HUES6 (cell line): Measurements from ENCODE around the gene SPRED2.

Experiments
- H3K27ac ChIP-seq: 2 replicates; pipeline ENCODE4 v1.7.0; 2013; ENCODE audit warnings: low read depth, mild to moderate bottlenecking, low read length, inconsistent platforms
- H3K27me3 ChIP-seq: 2 replicates; pipeline ENCODE4 v1.6.1; 2013; ENCODE audit warnings: low read length; ENCODE audit not compliant: control insufficient read depth, insufficient read depth
- H3K36me3 ChIP-seq: 2 replicates; pipeline ENCODE4 v1.6.1; 2013; ENCODE audit warnings: low read length; ENCODE audit not compliant: control insufficient read depth, insufficient read depth
- H3K4me1 ChIP-seq: 2 replicates; pipeline ENCODE4 v1.6.1; 2013; ENCODE audit warnings: low read length; ENCODE audit not compliant: control insufficient read depth, insufficient read depth
- H3K4me3 ChIP-seq: 2 replicates; pipeline ENCODE4 v1.5.1; 2013; ENCODE audit warnings: low read depth, low read length
- H3K9ac ChIP-seq: one replicate; pipeline ENCODE4 v1.6.1; 2013; ENCODE audit warnings: mild to moderate bottlenecking, low read length
- H3K9me3 ChIP-seq: 2 replicates; pipeline ENCODE4 v1.6.1; 2013; ENCODE audit warnings: low read depth, low read length; ENCODE audit not compliant: control insufficient read depth, insufficient read depth

SPRED2 gene

GRCh38 chr2:65383541-65384488, 48.6 kb downstream of the SPRED2 start:
- no peaks in the 10 kb centered on the region for H3K9me3 ChIP-seq
- H3K4me1 ChIP-seq: peaks cover 23% of the 10 kb centered on the region
- no peaks in the 10 kb centered on the region for H3K27me3 ChIP-seq
- no peak overlapping the region for H3K4me3 ChIP-seq
- no peak overlapping the region for H3K27ac ChIP-seq
- no peaks in the 10 kb centered on the region for H3K36me3 ChIP-seq
- no peak overlapping the region for H3K9ac ChIP-seq

DNA sequence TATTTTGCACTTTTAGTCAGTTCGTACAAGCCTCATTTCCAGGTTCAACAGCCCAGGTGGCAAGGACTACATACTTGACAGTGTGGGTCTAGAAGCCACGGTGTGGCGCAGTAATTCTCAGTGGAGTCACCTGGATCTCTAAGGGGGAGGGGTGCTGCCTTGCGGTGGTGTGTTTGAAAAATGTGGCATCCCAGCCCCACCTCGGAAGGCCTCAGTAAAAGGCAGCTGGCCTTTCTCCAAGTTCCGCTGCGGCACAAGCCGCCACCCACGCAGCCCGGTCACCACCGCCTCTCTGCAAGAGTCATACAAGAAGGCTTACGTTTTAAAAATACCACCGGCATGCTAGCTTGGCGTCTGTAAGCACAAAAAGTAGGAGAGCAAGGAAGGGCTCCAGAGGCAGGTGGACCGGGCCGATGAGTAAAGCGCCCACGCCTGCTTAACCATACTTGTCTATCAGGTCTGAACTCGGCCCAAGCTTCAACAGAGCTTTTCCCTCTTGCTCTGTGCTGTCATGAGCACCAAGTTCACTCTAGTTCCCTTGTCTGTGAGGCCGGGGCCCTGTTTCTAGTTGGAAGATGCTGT, 49.5 kb downstream of the SPRED2 start:
- H3K9ac ChIP-seq: no peak overlapping the region
- H3K27ac ChIP-seq: no peak overlapping the region
- no peaks in the 10 kb centered on the region for H3K9me3 ChIP-seq
- H3K27me3 ChIP-seq: no peaks in the 10 kb centered on the region
- peaks cover 25% of the 10 kb centered on the region for H3K4me1 ChIP-seq
- no peak overlapping the region for H3K4me3 ChIP-seq
- no peaks in the 10 kb centered on the region for H3K36me3 ChIP-seq

DNA sequence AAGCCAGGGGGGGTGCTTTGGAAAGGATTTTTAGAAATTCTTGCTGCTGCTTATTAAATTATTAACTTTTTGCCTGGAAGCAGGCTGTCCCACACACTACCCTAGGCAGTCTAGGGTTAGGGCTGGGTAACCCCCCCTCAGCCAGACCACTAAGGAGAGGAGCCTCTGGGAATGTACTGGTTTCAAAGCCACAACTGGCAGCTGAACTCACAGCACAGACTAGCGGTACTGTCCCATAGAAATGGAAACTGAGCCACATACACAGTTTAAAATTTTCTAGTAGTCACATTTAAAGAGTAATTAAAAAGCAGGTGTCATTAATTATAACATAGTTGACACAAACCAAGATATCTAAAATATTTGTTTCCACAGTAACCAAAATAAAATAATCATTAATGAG, 50.1 kb downstream of the SPRED2 start:
- no peak overlapping the region for H3K9ac ChIP-seq
- peaks cover 30% of the 10 kb centered on the region for H3K4me1 ChIP-seq
- H3K36me3 ChIP-seq: no peaks in the 10 kb centered on the region
- H3K27me3 ChIP-seq: no peaks in the 10 kb centered on the region
- H3K4me3 ChIP-seq: no peak overlapping the region
- H3K27ac ChIP-seq: no peak overlapping the region
- no peaks in the 10 kb centered on the region for H3K9me3 ChIP-seq

DNA sequence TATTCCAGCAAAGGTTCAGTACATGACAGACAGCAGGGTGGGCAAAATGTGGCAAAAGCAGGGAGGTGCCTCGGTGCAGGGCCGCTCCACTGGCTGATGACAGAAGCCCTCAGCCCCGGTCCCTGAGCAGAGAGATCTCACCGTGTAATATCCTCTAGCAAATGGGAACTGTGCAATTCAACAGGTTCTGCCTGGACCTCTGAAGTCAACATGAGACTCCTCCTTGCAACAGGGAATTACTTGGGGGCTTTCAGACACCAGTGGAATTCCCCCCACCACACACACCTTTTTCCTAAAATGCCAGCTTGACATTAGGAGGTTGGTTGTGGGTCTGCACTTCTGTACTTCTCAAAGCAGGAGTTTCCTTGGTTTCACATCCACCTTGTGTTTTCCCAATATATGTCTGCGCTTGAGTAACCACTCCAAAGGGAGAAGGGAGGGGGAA, 50.8 kb downstream of the SPRED2 start:
- Histone ChIP-seq H3K27me3 (no peaks in the 10 kb centered on the region), H3K9ac (no peak overlapping the region), H3K27ac (no peak overlapping the region), H3K4me3 (no peak overlapping the region), H3K9me3 (no peaks in the 10 kb centered on the region), H3K36me3 (no peaks in the 10 kb centered on the region), H3K4me1 (peaks cover 32% of the 10 kb centered on the region)

GRCh38 chr2:65380255-65380654, 52.1 kb downstream of the SPRED2 start:
- no peak overlapping the region for H3K4me3 ChIP-seq

DNA sequence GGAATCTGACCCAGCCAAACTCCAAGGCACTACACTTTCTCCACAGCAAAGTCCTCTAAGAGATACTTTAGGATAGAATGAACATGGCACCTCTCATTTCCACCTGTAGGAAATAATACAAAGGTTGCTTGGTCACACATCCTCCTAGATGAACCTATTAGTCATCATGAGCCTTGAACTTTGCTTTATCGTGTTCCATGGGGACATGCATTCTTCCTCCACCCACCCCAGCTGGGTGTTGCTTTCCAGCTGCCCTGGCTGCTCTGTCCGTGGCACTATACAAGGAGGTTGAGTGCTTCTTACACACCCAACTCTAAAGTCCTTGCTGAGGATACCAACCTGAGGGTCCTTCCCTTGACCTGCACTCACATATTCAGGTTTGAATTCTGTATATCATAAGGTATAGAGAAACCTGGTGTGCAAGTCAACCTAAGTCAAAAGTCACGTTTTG, 52.7 kb downstream of the SPRED2 start:
- no peaks in the 10 kb centered on the region for H3K36me3 ChIP-seq
- H3K9me3 ChIP-seq: no peaks in the 10 kb centered on the region
- H3K9ac ChIP-seq: no peak overlapping the region
- no peak overlapping the region for H3K27ac ChIP-seq
- H3K4me1 ChIP-seq: peaks cover 38% of the 10 kb centered on the region
- no peak overlapping the region for H3K4me3 ChIP-seq
- H3K27me3 ChIP-seq: no peaks in the 10 kb centered on the region

More at GRCh38 chr2:65380255-65380654, 52.1 kb downstream of the SPRED2 start:
- Histone ChIP-seq H3K9me3 (no peaks in the 10 kb centered on the region), H3K27ac (no peak overlapping the region), H3K36me3 (no peaks in the 10 kb centered on the region), H3K4me1 (peaks cover 36% of the 10 kb centered on the region), H3K27me3 (no peaks in the 10 kb centered on the region), H3K9ac (no peak overlapping the region)

DNA sequence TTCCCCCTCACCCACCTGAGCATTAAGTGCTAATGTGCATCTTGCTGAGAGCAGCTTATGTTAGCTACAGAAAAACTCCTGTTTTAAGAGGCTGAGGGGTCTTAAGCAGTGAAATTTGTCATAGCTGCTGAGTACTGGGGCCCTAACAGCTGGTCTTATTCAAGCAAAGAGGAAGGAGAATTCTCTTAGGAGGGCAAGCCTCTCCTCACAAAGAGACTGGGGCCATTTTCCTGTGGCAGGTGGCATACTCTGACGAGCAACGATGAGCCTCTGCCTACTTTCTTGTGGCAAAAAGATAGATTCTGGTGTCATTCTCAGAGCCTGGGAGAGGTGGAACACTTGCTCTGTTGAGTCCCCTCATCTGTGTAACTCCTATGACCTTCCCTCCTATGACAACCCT, 53.2 kb downstream of the SPRED2 start:
- Histone ChIP-seq H3K9me3 (no peaks in the 10 kb centered on the region), H3K36me3 (no peaks in the 10 kb centered on the region), H3K4me3 (no peak overlapping the region), H3K27ac (no peak overlapping the region), H3K4me1 (peaks cover 41% of the 10 kb centered on the region), H3K9ac (no peak overlapping the region), H3K27me3 (no peaks in the 10 kb centered on the region)

GRCh38 chr2:65378290-65378689, 54.1 kb downstream of the SPRED2 start:
- no peak overlapping the region for H3K9ac ChIP-seq
- no peak overlapping the region for H3K27ac ChIP-seq
- no peak overlapping the region for H3K4me3 ChIP-seq
- H3K36me3 ChIP-seq: no peaks in the 10 kb centered on the region
- no peaks in the 10 kb centered on the region for H3K9me3 ChIP-seq
- no peaks in the 10 kb centered on the region for H3K27me3 ChIP-seq
- peaks cover 35% of the 10 kb centered on the region for H3K4me1 ChIP-seq

DNA sequence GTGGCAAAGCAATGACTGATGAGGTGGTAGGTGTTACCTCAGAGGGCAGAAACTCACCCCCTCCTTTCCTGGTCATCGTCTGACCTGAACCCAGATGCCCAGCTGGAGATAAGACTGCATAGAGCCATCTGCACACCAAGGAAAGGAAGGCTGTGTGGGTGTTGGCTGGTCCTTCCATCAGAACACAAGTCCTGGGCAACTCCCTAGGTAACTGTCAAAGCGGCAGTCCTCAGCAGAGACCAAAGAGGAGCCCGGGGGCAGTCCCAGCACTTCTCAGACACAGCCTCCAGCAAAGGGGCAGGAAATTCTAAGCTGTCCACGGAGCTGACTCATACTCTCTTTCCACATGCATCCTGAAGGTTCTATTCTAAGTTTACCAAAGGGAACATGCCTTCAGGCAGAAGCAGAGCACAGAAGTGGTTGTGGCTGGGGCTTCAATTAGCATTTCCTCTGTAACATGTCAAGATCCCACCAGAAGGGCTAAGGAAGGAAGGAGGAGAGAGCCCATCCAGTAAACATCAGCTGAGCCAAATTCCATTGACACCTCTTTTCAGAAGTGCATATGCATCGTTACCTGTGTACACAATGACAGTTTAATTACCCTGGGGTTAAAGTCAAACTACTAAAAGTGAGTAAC, 54.7 kb downstream of the SPRED2 start:
- peaks cover 32% of the 10 kb centered on the region for H3K4me1 ChIP-seq
- no peak overlapping the region for H3K9ac ChIP-seq
- no peak overlapping the region for H3K27ac ChIP-seq
- H3K36me3 ChIP-seq: no peaks in the 10 kb centered on the region
- H3K27me3 ChIP-seq: no peaks in the 10 kb centered on the region
- H3K9me3 ChIP-seq: no peaks in the 10 kb centered on the region
- H3K4me3 ChIP-seq: no peak overlapping the region

DNA sequence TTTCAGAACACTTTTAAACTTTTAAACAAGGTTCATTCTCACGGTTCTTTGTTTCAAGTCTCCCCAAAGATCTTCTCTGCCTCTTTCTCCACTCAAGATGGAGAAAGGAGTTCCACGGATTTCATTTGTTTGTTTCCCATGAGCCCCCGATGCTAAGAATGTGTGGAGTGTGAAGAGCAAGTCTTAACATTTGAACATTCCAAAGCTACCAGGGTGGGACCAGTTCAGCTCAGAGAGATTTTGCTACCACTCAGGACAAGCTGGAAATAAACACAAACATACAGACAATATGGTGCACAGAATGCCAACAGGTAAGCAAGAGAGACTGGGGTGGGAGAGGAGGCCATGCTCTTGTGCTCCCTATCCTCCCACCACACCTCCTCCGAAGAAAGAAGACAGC, 56.7 kb downstream of the SPRED2 start:
- no peak overlapping the region for H3K27ac ChIP-seq
- no peaks in the 10 kb centered on the region for H3K36me3 ChIP-seq
- no peaks in the 10 kb centered on the region for H3K9me3 ChIP-seq
- no peaks in the 10 kb centered on the region for H3K27me3 ChIP-seq
- H3K4me3 ChIP-seq: no peak overlapping the region
- peaks cover 43% of the 10 kb centered on the region for H3K4me1 ChIP-seq
- H3K9ac ChIP-seq: no peak overlapping the region

- Histone ChIP-seq H3K4me3 (no peak overlapping the region), H3K27ac (no peak overlapping the region), H3K27me3 (no peaks in the 10 kb centered on the region), H3K9me3 (no peaks in the 10 kb centered on the region), H3K36me3 (no peaks in the 10 kb centered on the region), H3K4me1 (peaks cover 51% of the 10 kb centered on the region), H3K9ac (no peak overlapping the region)
These were observed 57.4 kb downstream of the SPRED2 start for GRCh38 chr2:65374999-65375398.
